ENCODE measurements around the gene SLC12A7.

- TF ChIP-seq YY1 (IDR thresholded peaks at IDR 0.05; ENCODE audit: insufficient read depth, insufficient read length), result no peak
- no peak for TF ChIP-seq SUZ12 (IDR thresholded peaks at IDR 0.05; ENCODE audit: extremely low read depth, insufficient read depth, insufficient read length)
- no peak for TF ChIP-seq ZNF274 (IDR thresholded peaks at IDR 0.05; ENCODE audit: low read depth, low read length)
Observed at GRCh38 chr5:1081519-1081918, 30.3 kb downstream of the SLC12A7 start.

All from NT2/D1 (cell line).